Hepatocyte (in vitro differentiated cells): ENCODE results near the gene TRIM69.

Source experiments
- EZH2 ChIP-seq: fragments of 200-600 bp; sonication (generic); IDR thresholded peaks from 2 replicates; pipeline ENCODE4 v1.6.1; 2016; ENCODE audit warnings: antibody characterized with exemption, mild to moderate bottlenecking, borderline replicate concordance
- TF ChIP-seq, protein P1 (sequence below): fragments of 200-600 bp; sonication (generic); IDR thresholded peaks from 2 replicates; pipeline ENCODE4 v1.5.1; 2016; ENCODE audit warnings: antibody characterized with exemption, mild to moderate bottlenecking; ENCODE audit not compliant: poor library complexity

DNA sequence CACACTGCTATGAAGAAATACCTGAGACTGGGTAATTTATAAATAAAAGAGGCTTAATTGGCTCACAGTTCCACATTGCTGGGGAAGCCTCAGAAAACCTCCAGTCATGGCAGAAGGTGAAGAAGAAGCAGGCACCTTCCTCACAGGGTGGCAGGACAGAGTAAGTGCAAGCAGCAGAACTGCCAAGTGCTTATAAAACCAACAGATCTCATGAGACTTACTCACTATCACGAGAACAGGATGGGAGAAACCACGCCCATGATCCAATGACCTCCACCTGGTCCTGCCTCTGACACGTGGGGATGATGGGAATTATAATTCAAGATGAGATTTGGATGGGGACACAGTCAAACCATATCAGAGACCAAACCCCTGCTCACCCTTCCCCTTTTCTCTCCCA lies 75.0 kb downstream of the TRIM69 start:
- TF ChIP-seq, protein P1, sequence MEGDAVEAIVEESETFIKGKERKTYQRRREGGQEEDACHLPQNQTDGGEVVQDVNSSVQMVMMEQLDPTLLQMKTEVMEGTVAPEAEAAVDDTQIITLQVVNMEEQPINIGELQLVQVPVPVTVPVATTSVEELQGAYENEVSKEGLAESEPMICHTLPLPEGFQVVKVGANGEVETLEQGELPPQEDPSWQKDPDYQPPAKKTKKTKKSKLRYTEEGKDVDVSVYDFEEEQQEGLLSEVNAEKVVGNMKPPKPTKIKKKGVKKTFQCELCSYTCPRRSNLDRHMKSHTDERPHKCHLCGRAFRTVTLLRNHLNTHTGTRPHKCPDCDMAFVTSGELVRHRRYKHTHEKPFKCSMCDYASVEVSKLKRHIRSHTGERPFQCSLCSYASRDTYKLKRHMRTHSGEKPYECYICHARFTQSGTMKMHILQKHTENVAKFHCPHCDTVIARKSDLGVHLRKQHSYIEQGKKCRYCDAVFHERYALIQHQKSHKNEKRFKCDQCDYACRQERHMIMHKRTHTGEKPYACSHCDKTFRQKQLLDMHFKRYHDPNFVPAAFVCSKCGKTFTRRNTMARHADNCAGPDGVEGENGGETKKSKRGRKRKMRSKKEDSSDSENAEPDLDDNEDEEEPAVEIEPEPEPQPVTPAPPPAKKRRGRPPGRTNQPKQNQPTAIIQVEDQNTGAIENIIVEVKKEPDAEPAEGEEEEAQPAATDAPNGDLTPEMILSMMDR = no peak
- no peak for TF ChIP-seq EZH2
